Smooth muscle cell (in vitro differentiated cells): ENCODE data around the gene PAK1IP1. TPM values are rescaled to one million over a fixed set of nuclear protein-coding genes. Genes with fewer than 3 reads are reported as not detected.

ENCODE experiments used
- DNase-seq: peaks from one replicate; lab custom pipeline; 2025; ENCODE audit not compliant: unreplicated experiment; lab: John Stamatoyannopoulos, UW
- H2AFZ ChIP-seq: fragments of 200-600 bp; sonication (generic); 2 replicates; pipeline ENCODE4 v1.6.0; 2016; ENCODE audit warnings: antibody characterized with exemption, low read depth, mild to moderate bottlenecking
- H3F3A ChIP-seq: fragments of 200-600 bp; sonication (generic); 2 replicates; pipeline ENCODE4 v1.6.0; 2017; ENCODE audit warnings: antibody characterized with exemption, low read depth
- H3K27ac ChIP-seq: fragments of 200-600 bp; sonication (generic); 2 replicates; pipeline ENCODE4 v1.5.1; 2016; ENCODE audit warnings: low read depth, mild to moderate bottlenecking
- H3K27me3 ChIP-seq: fragments of 200-600 bp; sonication (generic); 2 replicates; pipeline ENCODE4 v1.6.1; 2016; ENCODE audit warnings: low read depth, mild to moderate bottlenecking
- H3K36me3 ChIP-seq: fragments of 200-600 bp; sonication (generic); 2 replicates; pipeline ENCODE4 v1.5.1; 2016; ENCODE audit warnings: low read depth
- H3K4me1 ChIP-seq: fragments of 200-600 bp; sonication (generic); 2 replicates; pipeline ENCODE4 v1.5.1; 2016; ENCODE audit warnings: low read depth
- H3K4me2 ChIP-seq: fragments of 200-600 bp; sonication (generic); 2 replicates; pipeline ENCODE4 v1.6.0; 2016; ENCODE audit warnings: mild to moderate bottlenecking
- H3K4me3 ChIP-seq: fragments of 200-600 bp; sonication (generic); 2 replicates; pipeline ENCODE4 v1.5.1; 2016; ENCODE audit warnings: mild to moderate bottlenecking
- H3K79me2 ChIP-seq: fragments of 200-600 bp; sonication (generic); 2 replicates; pipeline ENCODE4 v1.6.0; 2016; ENCODE audit warnings: low read depth, mild to moderate bottlenecking
- H3K9ac ChIP-seq: fragments of 200-600 bp; sonication (generic); 2 replicates; pipeline ENCODE4 v1.6.0; 2016; ENCODE audit warnings: low read depth
- H3K9me3 ChIP-seq: fragments of 200-600 bp; sonication (generic); replicated peaks from 2 replicates; pipeline ENCODE4 v1.5.1; 2016; ENCODE audit warnings: low read depth
- H4K20me1 ChIP-seq: fragments of 200-600 bp; sonication (generic); 2 replicates; pipeline ENCODE4 v1.6.0; 2016; ENCODE audit warnings: low read depth
- WGBS: methylation state at CpG from one replicate; pipeline ENCODE4 v1.1.7; 2016; ENCODE audit warnings: low lambda C conversion rate; 5-methylcytosine and 5-hydroxymethylcytosine counted together
- polyA plus RNA-seq: library from polyadenylated mRNA; unstranded; fragments of >200 nt; fragmentation: Nextera tagmentation; extraction: Ambion mirVana; gene quantifications from 2 replicates; pipeline ENCODE4 v1.2.1, GENCODE V29; 2016
- total RNA-seq: library from RNA; depleted of rRNA; stranded (reverse); fragments of >200 nt; gene quantifications from 2 replicates; pipeline ENCODE4 v1.2.3, GENCODE V29; 2014
- TF ChIP-seq, protein P1 (sequence below): fragments of 200-600 bp; sonication (generic); IDR thresholded peaks from 2 replicates; pipeline ENCODE4 v1.5.1; 2017; ENCODE audit warnings: borderline replicate concordance, mild to moderate bottlenecking, antibody characterized with exemption; ENCODE audit not compliant: insufficient read depth, poor library complexity, severe bottlenecking

Gene PAK1IP1
- total and polyA plus RNA-seq, 2 experiments from 2014 or later: 20.9 to 22.0 TPM

DNA sequence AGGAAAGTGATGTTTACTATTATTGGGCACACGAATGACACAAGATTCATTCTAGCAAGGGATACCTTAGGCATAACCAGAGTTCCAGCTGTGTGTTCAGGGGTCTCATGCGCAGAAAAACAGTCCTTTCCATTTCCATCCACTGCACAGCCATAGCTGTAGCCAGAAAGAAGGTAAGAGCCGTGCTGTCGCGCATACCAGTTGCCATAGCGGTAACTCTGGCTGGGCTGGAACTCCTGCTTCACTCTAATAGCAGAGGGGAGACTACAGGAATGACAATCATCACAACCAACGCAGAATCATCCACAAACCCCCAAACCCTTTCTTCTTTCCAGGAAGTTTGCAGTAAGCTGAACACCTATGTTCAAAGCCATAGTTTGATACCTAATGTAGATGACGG, 7.9 kb upstream of the PAK1IP1 start:
- Histone ChIP-seq H3K9me3 (no peaks in the 10 kb centered on the region), H3K27me3 (no peaks in the 10 kb centered on the region), H3K36me3 (no peaks in the 10 kb centered on the region), H3K9ac (no peak overlapping the region), H3K4me3 (no peak overlapping the region), H3K27ac (no peak overlapping the region), H2AFZ (no peak overlapping the region), H4K20me1 (no peaks in the 10 kb centered on the region), H3K79me2 (no peaks in the 10 kb centered on the region), H3K4me1 (peaks cover 18% of the 10 kb centered on the region), H3K4me2 (no peak overlapping the region), H3F3A (peaks cover 6% of the 10 kb centered on the region)
- TF ChIP-seq, protein P1, sequence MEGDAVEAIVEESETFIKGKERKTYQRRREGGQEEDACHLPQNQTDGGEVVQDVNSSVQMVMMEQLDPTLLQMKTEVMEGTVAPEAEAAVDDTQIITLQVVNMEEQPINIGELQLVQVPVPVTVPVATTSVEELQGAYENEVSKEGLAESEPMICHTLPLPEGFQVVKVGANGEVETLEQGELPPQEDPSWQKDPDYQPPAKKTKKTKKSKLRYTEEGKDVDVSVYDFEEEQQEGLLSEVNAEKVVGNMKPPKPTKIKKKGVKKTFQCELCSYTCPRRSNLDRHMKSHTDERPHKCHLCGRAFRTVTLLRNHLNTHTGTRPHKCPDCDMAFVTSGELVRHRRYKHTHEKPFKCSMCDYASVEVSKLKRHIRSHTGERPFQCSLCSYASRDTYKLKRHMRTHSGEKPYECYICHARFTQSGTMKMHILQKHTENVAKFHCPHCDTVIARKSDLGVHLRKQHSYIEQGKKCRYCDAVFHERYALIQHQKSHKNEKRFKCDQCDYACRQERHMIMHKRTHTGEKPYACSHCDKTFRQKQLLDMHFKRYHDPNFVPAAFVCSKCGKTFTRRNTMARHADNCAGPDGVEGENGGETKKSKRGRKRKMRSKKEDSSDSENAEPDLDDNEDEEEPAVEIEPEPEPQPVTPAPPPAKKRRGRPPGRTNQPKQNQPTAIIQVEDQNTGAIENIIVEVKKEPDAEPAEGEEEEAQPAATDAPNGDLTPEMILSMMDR: no peak
- WGBS: 84% methylated on average over 8 of the region's 8 CpGs
- no peak for DNase-seq

DNA sequence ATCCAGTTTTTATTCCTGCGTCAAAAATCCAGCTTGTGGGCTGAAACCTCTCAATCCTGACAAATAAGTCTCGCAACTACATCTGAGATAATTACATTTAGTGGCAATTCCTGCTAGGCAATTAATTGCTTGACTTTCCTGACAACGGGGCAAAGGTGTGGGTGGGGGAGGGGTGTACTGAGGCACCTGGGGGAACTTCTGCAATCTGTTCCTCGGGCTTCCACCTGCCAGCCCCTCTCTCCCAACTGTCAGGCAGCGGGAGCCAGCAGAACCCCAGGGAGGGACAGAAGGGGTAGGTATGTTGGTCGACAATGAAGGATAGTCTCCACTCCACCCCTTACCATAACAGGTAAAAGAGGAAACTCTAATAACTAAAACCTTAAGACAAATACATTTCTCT, 7.2 kb upstream of the PAK1IP1 start:
- Histone ChIP-seq H3K9ac (no peak overlapping the region), H3K36me3 (no peaks in the 10 kb centered on the region), H3K27ac (no peak overlapping the region), H3F3A (peaks cover 10% of the 10 kb centered on the region), H3K4me3 (no peak overlapping the region), H4K20me1 (no peaks in the 10 kb centered on the region), H3K4me2 (no peak overlapping the region), H3K9me3 (no peaks in the 10 kb centered on the region), H3K4me1 (peaks cover 22% of the 10 kb centered on the region), H3K79me2 (no peaks in the 10 kb centered on the region), H3K27me3 (no peaks in the 10 kb centered on the region), H2AFZ (no peak overlapping the region)
- WGBS: 60% methylated on average over 6 of the region's 6 CpGs
- DNase-seq: no peak
- TF ChIP-seq, protein P1: no peak

DNA sequence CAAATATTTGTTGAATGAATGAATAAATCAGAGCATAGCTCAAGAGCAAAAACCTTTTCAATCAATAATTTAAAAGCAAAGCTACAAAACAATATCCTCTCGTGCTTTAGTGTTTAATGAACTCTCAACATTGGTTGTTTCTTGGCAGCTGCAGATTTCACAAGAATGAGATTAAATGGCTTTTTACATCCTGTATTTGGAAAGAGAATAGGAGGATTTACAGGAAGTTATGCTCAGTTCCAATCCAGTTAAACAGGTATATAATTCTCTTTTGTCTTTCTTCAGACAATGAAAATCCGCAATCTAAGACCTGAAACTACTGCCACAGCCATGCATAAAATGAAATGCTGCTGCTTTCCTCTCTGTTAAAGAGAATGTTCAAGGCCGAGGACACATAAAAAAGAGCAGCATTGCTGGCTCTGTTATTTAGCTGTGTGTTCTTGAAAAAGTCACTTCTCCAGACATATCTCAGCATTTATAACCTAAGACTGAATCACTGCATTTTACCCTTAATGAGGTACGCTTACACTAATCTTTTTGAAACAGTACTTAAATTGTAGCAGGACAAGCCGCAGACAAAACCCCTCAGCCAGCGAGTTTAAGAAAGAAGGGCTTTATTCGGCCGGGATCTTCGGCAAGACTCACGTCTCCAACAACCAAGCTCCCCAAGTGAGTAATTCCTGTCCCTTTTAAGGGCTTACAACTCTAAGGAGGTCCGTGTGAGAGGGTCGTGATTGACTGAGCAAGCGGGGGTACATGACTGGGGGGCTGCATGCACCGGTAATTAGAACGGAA, 3.9 kb upstream of the PAK1IP1 start:
- Histone ChIP-seq H2AFZ (peak overlapping the region; percentile 64), H3K4me2 (peak overlapping the region; percentile 80), H3K4me3 (peak overlapping the region; percentile 34), H3K27ac (peak overlapping the region; percentile 98), H3F3A (peaks cover 12% of the 10 kb centered on the region), H3K9me3 (no peaks in the 10 kb centered on the region), H3K4me1 (peaks cover 38% of the 10 kb centered on the region), H3K36me3 (no peaks in the 10 kb centered on the region), H3K27me3 (no peaks in the 10 kb centered on the region), H3K79me2 (peaks cover 18% of the 10 kb centered on the region), H4K20me1 (no peaks in the 10 kb centered on the region), H3K9ac (peak overlapping the region; percentile 57)
- 30% methylated on average over 15 of the region's 15 CpGs for WGBS
- DNase-seq: no peak
- TF ChIP-seq, protein P1: no peak
